Activated naive CD8-positive, alpha-beta T cell treated with anti-CD3 and anti-CD28 coated beads, Interleukin-2, amount 50 U/mL, for 24 hours (primary cell): ENCODE results near the gene RBM38.
A peak's percentile ranks its signal among the peaks of the same experiment; 100 is the strongest.

Source experiments
- ATAC-seq: fragments of 150-1000 bp; cut with Tn5 transposase; one replicate; pipeline ENCODE4 v1.10.0; 2021
- DNase-seq: peaks from one replicate; pipeline ENCODE4 v3.0.0; 2021
- H3K27ac Mint-ChIP-seq: one replicate; pipeline ENCODE4 v1.8.0; 2021; ENCODE audit warnings: mild to moderate bottlenecking, mixed read lengths
- H3K27me3 Mint-ChIP-seq: one replicate; pipeline ENCODE4 v1.8.0; 2021; ENCODE audit warnings: mixed read lengths
- H3K36me3 Mint-ChIP-seq: one replicate; pipeline ENCODE4 v1.8.0; 2021; ENCODE audit warnings: low read depth, mixed read lengths
- H3K4me1 Mint-ChIP-seq: one replicate; pipeline ENCODE4 v1.8.0; 2021; ENCODE audit warnings: mixed read lengths
- H3K4me3 Mint-ChIP-seq: one replicate; pipeline ENCODE4 v1.8.0; 2021; ENCODE audit warnings: mild to moderate bottlenecking, moderate library complexity, mixed read lengths
- H3K9me3 Mint-ChIP-seq: one replicate; pipeline ENCODE4 v1.8.0; 2021; ENCODE audit warnings: mixed read lengths

The RBM38 gene

GRCh38 chr20:57445298-57445697, 54.1 kb downstream of the RBM38 start:
- H3K4me3 Mint-ChIP-seq = no peak overlapping the region
- peaks cover 8% of the 10 kb centered on the region for H3K4me1 Mint-ChIP-seq
- DNase-seq = no peak
- H3K36me3 Mint-ChIP-seq = no peaks in the 10 kb centered on the region
- no peaks in the 10 kb centered on the region for H3K9me3 Mint-ChIP-seq
- no peaks in the 10 kb centered on the region for H3K27me3 Mint-ChIP-seq
- no peak overlapping the region for H3K27ac Mint-ChIP-seq
- no peak for ATAC-seq

DNA sequence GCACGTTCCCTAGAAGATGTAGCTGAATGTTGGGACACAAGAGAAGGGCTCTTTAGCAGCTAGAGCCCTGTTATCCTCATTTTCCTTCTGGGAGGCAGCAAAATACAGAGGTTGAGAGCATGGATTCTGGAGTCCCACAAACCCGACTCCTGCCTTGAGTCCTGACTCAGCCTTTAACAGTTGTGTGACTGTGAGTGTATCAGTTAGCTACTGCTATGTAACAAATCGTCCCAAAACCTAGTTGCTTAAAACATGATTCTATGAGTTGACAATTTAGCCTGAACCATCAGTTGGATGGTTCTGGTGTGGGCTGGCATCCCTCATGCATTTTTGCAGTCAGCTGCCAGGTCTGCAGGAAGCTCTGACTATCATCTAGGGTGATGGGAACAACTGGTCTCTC, 54.6 kb downstream of the RBM38 start:
- Mint-ChIP-seq H3K36me3 (no peaks in the 10 kb centered on the region), H3K4me1 (peaks cover 12% of the 10 kb centered on the region), H3K9me3 (no peaks in the 10 kb centered on the region), H3K27ac (no peak overlapping the region), H3K4me3 (no peak overlapping the region), H3K27me3 (no peaks in the 10 kb centered on the region)
- ATAC-seq (no peak), DNase-seq (no peak)

GRCh38 chr20:57448764-57449354, 57.7 kb downstream of the RBM38 start:
- ATAC-seq = no peak
- peaks cover 30% of the 10 kb centered on the region for H3K4me1 Mint-ChIP-seq
- H3K9me3 Mint-ChIP-seq = peaks cover 3% of the 10 kb centered on the region
- DNase-seq = no peak
- no peak overlapping the region for H3K4me3 Mint-ChIP-seq
- no peak overlapping the region for H3K27ac Mint-ChIP-seq
- H3K36me3 Mint-ChIP-seq = no peaks in the 10 kb centered on the region
- no peaks in the 10 kb centered on the region for H3K27me3 Mint-ChIP-seq

DNA sequence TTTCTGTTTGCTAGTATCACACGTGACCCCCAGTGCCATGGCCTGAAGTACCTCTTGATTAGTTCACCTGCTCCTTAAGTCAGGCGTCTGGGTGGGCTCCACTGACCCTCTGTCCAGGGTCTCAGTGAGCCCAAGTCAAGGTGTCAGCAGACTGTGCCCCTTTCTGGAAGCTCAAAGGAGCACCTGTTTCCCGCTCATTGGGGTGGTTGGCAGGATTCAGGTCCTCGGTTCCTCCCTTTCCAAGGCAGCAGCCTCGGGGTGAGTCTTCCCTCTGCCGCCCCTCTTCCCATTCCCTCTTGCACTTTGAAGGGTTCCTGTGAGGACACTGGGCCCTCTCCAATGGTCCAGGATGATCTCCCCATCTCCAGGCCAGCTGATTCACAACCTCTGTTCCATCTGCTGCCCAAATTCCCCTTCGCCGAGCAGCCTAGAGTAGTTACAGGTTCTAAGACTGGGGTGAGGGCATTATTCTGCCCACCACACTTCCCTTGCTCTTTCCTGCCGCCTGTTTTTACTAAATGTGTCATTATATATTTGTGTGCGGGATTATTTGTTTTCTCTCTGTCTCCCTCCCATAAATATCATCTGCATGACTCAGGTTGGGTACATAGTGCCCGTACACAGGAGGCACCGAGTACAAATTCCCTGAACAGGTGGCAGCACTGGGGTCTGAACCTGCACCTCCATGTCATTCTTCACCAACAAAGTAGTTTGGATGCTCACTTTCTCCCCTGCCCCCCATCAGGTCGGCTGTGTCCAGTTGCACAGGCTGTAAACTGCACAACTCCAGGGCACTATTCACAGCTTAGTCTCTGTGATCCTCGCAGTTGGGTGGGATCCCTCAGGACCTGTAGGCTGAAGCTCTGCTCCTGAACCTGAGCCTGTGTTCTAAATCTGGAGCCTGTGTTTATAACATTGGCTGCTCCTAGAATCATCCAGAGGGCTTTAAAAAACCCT, 58.5 kb downstream of the RBM38 start:
- H3K4me1 Mint-ChIP-seq = peaks cover 30% of the 10 kb centered on the region
- H3K27ac Mint-ChIP-seq = peak overlapping the region; percentile 28
- peaks cover 3% of the 10 kb centered on the region for H3K9me3 Mint-ChIP-seq

GRCh38 chr20:57450419-57450818, 59.2 kb downstream of the RBM38 start:
- peak overlapping the region; percentile 53 for H3K27ac Mint-ChIP-seq
- peaks cover 3% of the 10 kb centered on the region for H3K9me3 Mint-ChIP-seq
- H3K27me3 Mint-ChIP-seq = no peaks in the 10 kb centered on the region
- H3K4me1 Mint-ChIP-seq = peaks cover 30% of the 10 kb centered on the region
- ATAC-seq (peak; percentile 46), DNase-seq (peak; percentile 23)
- no peaks in the 10 kb centered on the region for H3K36me3 Mint-ChIP-seq
- no peak overlapping the region for H3K4me3 Mint-ChIP-seq

More for the DNA sequence above, 58.5 kb downstream of the RBM38 start:
- no peak for ATAC-seq
- no peaks in the 10 kb centered on the region for H3K36me3 Mint-ChIP-seq
- H3K27me3 Mint-ChIP-seq = no peaks in the 10 kb centered on the region
- no peak overlapping the region for H3K4me3 Mint-ChIP-seq
- no peak for DNase-seq

- Mint-ChIP-seq H3K27me3 (no peaks in the 10 kb centered on the region), H3K9me3 (peaks cover 3% of the 10 kb centered on the region), H3K36me3 (no peaks in the 10 kb centered on the region), H3K27ac (peak overlapping the region; percentile 53), H3K4me1 (peaks cover 30% of the 10 kb centered on the region), H3K4me3 (no peak overlapping the region)
- no peak for DNase-seq
- peak; percentile 12 for ATAC-seq
These were observed 59.7 kb downstream of the RBM38 start for GRCh38 chr20:57450931-57451330.

GRCh38 chr20:57451431-57451794, 60.2 kb downstream of the RBM38 start:
- Mint-ChIP-seq H3K9me3 (peaks cover 3% of the 10 kb centered on the region), H3K27ac (peak overlapping the region; percentile 50), H3K27me3 (no peaks in the 10 kb centered on the region), H3K4me1 (peaks cover 30% of the 10 kb centered on the region), H3K4me3 (no peak overlapping the region), H3K36me3 (no peaks in the 10 kb centered on the region)
- DNase-seq = no peak
- peak; percentile 4 for ATAC-seq

DNA sequence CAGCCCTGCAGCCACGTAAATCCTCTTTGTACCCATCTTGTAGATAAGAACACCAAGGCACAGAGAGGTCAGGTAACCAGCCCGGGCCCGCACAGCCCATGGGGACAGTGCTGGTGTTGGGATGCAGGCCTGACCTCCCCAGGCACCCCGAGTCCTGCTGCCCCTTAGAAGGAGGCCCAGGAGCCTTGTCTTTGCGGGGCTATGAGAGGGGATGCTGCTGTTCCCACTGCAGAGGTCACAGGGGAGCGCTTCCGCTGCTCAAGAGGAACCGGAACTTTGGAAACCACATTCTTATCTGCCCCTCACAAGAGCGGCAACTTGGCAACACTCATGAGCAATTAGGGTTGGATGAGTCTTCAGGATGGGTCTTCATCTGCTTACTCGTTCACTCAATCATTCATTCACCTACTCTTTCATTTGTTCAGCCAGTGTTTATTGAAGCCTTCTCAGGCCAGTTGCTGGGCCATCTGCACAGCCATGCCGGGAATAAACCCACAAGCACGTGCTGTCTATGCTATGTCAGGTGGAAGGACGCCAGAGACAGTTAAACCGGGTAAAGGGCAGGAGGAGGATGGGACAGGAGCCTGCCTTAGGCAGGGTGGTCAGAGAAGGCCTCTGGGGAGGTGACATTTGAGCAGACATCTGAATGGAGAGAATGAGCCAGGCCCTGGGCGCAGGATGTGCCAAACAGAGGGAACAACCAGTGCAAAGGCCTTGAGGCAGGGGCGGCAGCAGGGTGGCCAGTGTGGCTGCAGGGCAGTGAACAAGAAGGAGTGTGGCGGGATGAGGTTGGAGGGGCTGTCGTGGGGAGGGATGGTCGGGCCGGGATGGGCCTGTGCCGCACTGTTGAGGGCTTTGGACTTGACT, 60.8 kb downstream of the RBM38 start:
- peak; percentile 50 for ATAC-seq
- Mint-ChIP-seq H3K27ac (peak overlapping the region; percentile 50), H3K4me3 (no peak overlapping the region), H3K27me3 (no peaks in the 10 kb centered on the region), H3K36me3 (no peaks in the 10 kb centered on the region), H3K9me3 (peaks cover 3% of the 10 kb centered on the region), H3K4me1 (peaks cover 30% of the 10 kb centered on the region)
- peak; percentile 13 for DNase-seq

DNA sequence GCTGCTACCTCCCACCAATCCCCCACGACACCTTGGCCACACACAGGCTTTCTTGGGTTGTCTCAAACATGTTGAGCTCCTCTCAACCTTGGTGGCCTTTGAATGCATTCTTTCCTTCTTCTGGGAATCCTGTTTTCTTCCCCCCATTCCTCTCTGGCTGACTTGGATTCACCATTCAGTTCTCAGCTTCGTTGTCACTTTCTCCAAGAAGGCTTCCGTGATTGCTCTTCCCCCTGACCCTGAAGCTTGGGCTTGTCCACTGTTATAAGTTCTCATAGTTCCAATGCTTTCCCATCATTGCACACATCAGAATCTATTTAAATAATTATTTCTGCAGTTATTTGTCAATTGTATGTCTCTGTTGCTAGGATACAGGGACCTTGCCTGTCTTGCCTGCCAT, 64.2 kb downstream of the RBM38 start:
- ATAC-seq (no peak), DNase-seq (no peak)
- Mint-ChIP-seq H3K36me3 (no peaks in the 10 kb centered on the region), H3K27me3 (no peaks in the 10 kb centered on the region), H3K9me3 (peaks cover 3% of the 10 kb centered on the region), H3K27ac (no peak overlapping the region), H3K4me1 (peaks cover 24% of the 10 kb centered on the region), H3K4me3 (no peak overlapping the region)

GRCh38 chr20:57456116-57456515, 64.9 kb downstream of the RBM38 start:
- H3K27ac Mint-ChIP-seq = no peak overlapping the region
- no peaks in the 10 kb centered on the region for H3K27me3 Mint-ChIP-seq
- DNase-seq (no peak), ATAC-seq (no peak)
- H3K4me1 Mint-ChIP-seq = peaks cover 18% of the 10 kb centered on the region
- peaks cover 3% of the 10 kb centered on the region for H3K9me3 Mint-ChIP-seq
- no peak overlapping the region for H3K4me3 Mint-ChIP-seq
- H3K36me3 Mint-ChIP-seq = no peaks in the 10 kb centered on the region

- H3K4me1 Mint-ChIP-seq = peaks cover 4% of the 10 kb centered on the region
- H3K27ac Mint-ChIP-seq = no peak overlapping the region
- no peak for ATAC-seq
- no peaks in the 10 kb centered on the region for H3K36me3 Mint-ChIP-seq
- H3K9me3 Mint-ChIP-seq = no peaks in the 10 kb centered on the region
- no peaks in the 10 kb centered on the region for H3K27me3 Mint-ChIP-seq
- H3K4me3 Mint-ChIP-seq = no peak overlapping the region
- no peak for DNase-seq
These were observed 66.3 kb downstream of the RBM38 start for GRCh38 chr20:57457243-57458095.

DNA sequence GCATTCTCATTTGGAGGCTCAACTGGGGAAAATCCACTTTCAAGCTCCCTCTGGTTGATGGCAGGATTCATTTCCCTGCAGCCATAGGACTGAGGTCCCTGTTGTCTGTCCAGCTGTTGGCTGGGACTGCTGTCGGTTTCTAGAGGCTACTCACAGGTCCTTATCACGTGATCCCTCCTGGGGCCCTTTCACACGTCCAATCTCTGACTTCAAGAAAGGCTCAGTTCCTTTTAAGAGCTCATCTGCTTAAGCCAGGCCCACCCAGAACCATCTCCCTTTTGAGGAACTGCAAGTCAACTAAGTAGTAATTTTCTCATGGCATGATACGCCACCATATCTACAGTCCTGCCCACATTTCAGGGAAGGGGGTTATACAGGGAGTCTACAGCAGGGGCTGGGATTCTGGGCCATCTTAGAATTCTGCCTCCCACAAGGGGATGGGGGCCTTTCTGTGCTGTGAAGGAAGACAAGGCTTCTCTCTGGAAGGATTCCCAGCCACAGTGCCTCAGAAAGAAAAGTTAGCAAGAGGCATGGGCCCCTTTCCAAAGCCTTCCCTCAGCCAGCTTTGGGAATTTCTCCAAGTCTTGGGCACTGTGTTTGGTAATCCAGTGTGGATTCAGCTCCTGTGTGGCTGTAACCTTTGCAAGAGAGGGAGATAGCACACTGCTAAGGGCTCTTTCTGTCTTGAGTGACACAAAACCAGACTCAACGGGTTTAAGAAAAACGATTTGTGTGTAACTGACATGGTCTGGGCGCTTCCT, 67.4 kb downstream of the RBM38 start:
- H3K4me3 Mint-ChIP-seq = no peak overlapping the region
- no peaks in the 10 kb centered on the region for H3K27me3 Mint-ChIP-seq
- H3K9me3 Mint-ChIP-seq = no peaks in the 10 kb centered on the region
- H3K4me1 Mint-ChIP-seq = peaks cover 2% of the 10 kb centered on the region
- DNase-seq (no peak), ATAC-seq (no peak)
- no peak overlapping the region for H3K27ac Mint-ChIP-seq
- H3K36me3 Mint-ChIP-seq = no peaks in the 10 kb centered on the region
